NCI-H2029 (cell line): Measurements from ENCODE around the gene GTPBP6.
"Not testable (repeated sequence)": the region's sequence is repeated elsewhere in the genome, so short reads cannot be mapped to it uniquely, and the experiment has no call there.

Experiments used
- DNase-seq: peaks from one replicate; lab custom pipeline; 2025; lab: John Stamatoyannopoulos, UW

The GTPBP6 gene

DNA sequence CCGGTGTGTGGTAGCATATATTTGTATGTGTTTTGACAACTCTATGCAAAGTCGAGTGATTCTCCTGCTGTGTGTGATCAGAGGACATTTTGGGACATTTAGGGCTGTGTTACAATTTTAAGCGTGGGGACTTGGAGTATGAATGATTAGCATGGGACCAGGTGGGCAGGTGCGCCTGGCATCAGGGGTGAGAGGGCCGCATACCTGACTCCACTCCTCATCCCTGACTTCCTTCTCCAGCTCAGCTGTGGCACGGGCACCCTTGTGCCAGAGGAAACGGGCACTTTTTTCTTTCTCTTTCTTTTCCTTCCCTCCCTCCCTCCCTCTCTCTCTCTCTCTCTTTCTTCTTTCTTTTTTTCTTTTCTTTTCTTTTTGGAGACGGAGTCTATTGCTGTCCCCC lies 53.1 kb downstream of the GTPBP6 start:
- DNase-seq, result no peak

DNA sequence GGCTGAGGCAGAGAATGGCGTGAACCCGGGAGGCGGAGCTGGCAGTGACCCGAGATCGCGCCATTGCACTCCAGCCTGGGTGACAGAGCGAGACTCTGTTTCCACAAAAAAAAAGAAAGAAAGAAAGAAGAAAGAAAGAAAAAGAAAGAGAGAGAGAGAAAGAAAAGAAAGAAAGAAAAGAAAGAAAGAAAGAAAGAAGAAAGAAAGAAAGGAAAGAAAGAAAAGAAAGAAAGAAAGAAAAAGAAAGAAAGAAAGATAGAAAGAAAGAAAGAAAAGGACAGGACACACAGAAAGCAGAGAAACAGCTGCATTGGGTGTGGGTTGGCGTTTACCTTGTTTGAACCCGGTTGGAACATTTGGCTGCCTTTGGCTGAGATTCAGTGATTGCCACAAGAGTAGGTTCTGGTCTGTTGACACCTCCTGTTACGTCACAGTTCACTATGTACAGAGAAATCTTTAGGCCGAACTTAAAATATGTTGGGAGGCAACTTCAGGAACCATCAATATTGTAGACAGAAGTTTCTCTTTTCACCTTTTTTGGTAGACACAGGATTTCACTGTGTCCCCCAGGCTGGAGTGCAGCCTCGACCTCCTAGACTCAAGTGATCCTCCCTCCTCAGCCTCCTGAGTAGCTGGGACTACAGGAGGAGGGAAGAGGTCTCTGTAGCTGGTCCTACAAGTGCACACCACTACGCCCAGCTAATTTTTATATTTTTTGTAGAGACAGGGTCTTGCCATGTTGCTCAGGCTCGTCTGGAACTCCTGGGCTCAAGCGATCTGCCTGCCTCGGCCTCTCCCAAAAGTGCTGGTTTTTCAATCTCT lies 53.8 kb downstream of the GTPBP6 start:
- DNase-seq, result no peak

DNA sequence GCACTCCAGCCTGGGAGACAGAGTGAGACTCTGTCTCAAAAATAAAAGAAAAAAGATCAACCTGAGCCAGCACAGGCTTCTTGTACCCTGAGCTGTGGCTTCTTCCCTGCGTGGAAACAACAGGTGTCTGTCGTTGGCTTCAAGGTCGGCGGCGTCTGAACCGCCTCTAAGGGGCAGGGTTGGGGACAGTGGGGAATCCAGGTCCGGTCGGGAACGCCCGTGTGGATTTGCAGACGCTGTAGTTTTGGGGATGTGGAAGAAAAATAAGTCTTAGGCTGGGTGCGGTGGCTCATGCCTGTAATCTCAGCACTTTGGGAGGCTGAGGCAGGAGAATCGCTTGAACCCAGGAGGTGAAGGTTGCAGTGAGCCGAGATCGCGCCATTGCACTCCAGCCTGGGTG lies 54.6 kb downstream of the GTPBP6 start:
- DNase-seq, result not testable (repeated sequence)

- DNase-seq, result no peak
Measured at GRCh38 chrX:262381-262909, 56.2 kb downstream of the GTPBP6 start.

DNA sequence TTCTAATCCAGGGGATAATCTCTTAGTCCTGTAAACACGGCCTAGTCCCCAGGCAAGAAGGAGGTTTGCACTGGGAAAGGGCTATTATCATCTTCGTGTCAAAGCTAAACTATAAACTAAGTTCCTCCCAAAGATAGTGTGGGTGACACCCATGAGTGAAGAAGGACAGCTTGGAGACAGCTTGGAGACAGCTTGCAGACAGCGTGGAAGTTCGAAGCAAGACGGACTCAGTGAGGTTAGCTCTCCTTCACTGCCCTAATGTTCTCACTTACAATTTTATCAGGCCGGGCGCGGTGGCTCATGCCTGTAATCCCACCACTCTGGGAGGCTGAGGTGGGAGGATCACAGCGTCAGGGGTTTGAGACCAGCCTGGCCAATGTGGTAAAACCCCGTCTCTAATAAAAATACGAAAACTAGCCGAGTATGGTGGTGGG lies 56.7 kb downstream of the GTPBP6 start:
- no peak for DNase-seq

DNA sequence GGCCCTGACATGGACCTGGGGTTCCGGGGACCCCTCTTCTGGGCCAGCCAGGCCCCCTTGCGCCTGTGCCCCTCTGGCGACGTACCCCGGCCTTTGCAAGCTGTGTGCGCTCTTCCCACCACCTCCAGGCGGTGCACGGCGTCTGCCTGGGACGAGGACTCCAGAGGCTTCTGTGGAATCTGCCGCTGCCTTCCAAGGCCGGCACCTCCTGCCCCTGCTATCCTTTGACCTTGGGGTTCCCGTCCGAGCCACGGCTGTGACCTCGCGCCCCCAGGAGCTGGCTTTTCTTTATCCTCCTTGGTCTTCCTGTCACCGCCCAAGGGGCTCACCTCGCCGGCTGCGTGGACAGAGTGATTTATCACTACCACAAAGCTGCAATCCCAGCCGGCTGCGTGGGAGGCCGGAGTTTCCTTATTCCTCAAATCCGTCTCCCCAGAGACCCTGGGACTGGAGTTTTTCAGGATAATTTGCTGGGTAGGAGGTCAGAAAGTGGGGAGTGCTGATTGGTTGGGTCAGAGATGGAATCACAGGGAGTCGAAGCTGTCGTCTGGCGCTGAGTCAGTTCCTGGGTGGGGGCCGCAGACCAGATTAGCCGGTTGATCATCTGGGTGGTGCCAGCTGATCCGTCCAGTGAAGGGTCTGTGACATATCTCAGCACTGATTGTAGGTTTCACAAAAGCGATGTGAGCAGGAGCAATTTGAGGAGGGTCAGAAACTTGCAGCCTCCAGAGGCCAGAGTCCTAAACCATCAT lies 57.3 kb downstream of the GTPBP6 start:
- DNase-seq, result no peak

- no peak for DNase-seq
Measured at GRCh38 chrX:259692-260355, 58.8 kb downstream of the GTPBP6 start.

DNA sequence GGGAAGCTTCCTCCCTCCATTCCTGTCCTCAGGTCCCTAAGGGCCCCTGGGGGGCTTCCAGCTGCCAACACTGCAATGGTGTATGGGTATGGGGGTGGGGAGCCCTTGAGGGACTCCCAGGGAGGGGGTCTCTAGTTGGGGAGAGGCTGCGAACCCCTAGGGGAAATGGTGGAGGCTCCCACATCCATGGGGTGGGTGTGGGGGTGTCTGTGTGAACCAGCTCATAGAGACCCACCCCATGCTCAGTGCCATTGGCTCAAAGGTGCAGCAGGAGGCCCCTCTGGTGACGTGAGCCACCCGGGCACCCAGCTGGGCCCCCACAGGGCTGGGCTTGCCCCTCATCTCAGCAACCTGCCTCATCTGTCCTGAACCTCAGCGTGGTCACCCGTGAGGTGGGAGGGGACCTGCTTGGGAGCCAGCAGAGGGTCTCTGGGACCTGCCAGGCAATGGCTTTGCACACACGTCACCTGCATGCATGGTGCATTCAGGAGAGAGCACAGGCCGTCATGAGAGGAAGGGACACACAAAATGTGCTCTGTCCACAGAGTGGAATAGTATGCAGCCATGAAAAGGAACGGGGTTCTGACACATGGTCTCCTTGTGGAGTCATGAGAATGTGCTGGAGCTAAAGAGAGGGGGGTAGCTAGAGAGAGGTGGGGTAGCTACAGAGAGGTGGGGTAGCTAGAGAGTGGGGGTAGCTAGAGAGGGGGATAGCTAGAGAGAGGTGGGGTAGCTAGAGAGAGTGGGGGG lies 60.1 kb downstream of the GTPBP6 start:
- DNase-seq, result no peak

- DNase-seq, result no peak
Measured at GRCh38 chrX:257681-258289, 60.8 kb downstream of the GTPBP6 start.

DNA sequence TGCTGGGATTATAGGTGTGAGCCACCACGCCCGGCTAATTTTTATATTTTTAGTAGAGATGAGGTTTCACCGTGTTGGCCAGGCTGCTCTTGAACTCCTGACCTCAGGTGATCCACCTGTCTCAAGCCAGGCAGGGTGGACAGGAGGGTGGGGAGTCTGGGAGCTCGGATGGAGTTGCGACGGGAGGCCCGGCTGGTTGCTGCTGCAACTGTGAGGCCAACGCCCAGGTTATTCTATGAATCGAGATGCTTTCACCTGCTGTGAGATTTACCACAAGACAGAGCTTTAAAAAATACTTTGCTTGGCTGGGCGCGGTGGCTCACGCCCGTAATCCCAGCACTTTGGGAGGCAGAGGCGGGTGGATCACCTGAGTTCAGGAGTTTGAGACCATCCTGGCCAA lies 61.5 kb downstream of the GTPBP6 start:
- not testable (repeated sequence) for DNase-seq

DNA sequence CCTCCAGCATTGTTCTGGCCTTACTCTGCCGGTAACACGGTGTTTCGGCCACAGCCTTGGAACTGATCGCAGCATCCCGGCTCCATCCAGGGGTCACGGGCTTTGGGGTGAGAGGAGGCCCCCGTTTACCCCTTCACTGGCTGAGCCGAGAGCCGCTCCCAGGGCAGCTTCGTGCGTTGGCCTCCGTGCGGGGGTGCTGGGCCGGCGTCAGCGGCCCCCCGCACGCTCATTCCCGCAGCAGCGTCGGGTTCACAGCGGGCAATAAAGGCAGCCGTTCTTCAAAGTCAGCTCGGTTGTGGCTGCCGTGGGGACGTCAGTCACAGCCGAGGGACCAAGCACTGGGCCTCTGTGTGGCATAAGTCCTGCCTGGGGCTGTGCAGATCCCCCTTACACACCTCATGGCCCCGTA lies 62.7 kb downstream of the GTPBP6 start:
- DNase-seq, result no peak
